Measurements from ENCODE around the gene SELENON. TPM values are rescaled to one million over a fixed set of nuclear protein-coding genes. Genes with fewer than 3 reads are reported as not detected.
A peak's percentile ranks its signal among the peaks of the same experiment; 100 is the strongest.

The SELENON gene
- total RNA-seq, 1 experiment from 2014 or later, result 41.3 TPM

DNA sequence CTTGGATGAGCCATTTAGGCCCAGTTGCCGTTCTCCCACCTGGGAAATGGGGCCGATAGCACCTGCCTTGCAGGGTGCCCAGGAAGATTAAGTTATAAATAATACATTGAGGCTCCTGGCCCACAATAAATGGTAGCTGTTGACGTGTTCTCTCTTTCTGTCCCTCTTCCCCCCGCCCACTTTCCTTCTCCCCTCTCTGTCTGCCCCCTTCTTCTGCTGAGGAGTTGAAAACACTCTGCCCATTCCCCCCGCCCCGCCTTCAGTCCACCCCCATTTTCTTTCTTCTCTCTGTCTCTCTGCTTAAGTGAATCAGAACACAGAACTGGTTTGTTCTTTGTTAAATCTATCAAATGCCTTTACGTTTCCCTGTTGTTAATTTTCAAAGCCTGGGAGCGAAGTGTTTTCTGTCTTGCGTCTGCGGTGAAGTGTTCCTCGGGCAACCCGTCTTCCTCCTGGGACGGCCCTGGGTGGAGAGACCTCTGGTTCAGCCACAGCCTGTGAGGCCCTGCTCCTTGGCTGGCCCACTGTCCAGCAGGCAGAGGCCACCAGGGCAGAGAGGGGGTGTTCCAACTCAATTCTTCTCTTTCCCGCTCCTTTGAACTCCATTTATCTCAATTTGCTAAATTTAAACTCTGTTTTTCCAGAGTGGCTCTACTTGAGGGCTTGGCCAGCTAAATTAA is 29.3 kb upstream of the SELENON start:
- no peak for DNase-seq (ENCODE audit: low read depth)

DNA sequence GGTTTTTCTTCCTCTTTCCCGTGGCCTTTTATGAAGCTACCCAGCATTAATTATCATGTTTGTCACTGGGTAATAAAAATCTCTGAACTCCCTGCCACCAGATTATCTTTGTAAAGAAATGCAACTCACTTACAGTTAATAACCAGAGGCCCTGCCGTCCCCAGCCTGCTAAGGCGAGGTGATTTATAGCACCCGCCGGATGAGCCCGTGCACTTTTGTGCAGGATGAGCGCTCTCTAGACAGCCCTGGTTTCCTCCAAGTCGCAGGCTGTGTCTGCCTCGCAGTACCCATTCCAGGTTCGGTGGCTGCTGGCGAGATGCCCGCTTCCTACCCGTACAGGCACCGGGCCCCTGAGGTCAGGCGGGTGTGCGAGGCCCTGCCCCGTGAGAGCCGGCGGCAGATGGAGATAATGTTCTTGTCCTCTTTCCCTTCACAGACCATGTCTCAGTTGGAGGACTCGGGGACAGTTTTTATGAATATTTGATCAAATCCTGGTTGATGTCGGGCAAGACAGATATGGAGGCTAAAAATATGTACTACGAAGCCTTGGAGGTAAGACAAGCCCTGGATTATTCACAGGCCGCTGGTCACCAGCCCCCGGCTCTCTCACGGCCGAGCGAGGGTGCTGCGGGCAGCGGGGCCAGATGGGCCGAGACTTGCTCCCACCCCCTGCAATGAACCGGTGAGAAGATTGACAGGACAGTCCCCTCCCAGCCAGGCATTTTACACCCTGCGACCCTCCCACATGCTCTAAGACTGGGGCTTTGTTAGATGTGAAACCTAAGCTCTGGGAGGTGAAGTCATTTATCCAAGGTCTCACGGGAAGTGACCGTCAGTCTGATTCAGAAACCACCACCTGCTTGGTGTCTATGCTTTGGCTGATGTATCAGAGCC is 28.5 kb upstream of the SELENON start:
- no peak for DNase-seq (ENCODE audit: low read depth)

GRCh38 chr1:25772164-25772563 is 27.8 kb upstream of the SELENON start:
- no peak for DNase-seq (ENCODE audit: low read depth)

GRCh38 chr1:25772692-25773245 is 27.2 kb upstream of the SELENON start:
- no peak for DNase-seq (ENCODE audit: low read depth)

- peak; percentile 84 for DNase-seq (ENCODE audit: low read depth)
Measured at GRCh38 chr1:25773441-25774125, 26.4 kb upstream of the SELENON start.

- DNase-seq (ENCODE audit: low read depth), result no peak
Measured at GRCh38 chr1:25774206-25774803, 25.7 kb upstream of the SELENON start.

- DNase-seq (ENCODE audit: low read depth), result no peak
Measured at GRCh38 chr1:25774921-25775771, 24.8 kb upstream of the SELENON start.

DNA sequence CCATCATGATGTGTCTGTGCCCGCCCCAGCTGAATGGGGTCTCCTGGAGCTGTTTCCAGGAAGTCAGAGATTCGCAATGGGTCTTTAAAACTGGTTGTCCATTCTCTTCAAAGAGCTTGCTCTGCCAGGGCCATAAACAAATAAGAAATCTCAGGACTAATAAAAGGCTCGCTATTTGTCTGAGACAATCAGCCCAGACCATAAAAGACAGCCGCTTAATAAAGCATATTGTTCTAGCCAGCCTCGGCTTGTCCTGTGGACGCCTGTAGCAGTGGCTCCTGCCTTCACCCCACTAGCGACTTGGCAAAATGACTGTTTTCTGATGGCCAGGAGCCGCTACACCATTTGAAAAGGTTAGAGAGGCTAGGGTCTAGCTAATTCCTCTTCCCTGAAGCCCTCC is 20.6 kb upstream of the SELENON start:
- DNase-seq (ENCODE audit: low read depth), result no peak

DNA sequence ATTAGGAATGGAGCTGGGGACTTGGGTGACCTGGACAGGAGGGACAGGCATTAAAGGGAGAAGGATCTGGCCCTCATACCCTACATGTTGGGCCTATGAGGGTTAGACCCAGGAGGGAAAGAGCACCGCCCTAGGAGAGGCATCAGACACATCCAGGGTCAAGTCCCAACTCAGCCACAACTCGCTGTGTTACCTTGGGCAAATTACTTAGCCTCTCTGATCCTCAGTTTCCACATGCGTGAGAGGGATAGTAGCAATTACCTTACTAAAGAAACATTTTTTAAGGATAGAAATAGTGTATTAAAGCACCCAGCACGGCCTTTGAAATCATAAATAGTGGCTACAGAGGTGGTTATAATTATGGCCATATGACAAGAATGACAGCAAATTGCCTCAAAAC is 20.1 kb upstream of the SELENON start:
- no peak for DNase-seq (ENCODE audit: low read depth)

DNA sequence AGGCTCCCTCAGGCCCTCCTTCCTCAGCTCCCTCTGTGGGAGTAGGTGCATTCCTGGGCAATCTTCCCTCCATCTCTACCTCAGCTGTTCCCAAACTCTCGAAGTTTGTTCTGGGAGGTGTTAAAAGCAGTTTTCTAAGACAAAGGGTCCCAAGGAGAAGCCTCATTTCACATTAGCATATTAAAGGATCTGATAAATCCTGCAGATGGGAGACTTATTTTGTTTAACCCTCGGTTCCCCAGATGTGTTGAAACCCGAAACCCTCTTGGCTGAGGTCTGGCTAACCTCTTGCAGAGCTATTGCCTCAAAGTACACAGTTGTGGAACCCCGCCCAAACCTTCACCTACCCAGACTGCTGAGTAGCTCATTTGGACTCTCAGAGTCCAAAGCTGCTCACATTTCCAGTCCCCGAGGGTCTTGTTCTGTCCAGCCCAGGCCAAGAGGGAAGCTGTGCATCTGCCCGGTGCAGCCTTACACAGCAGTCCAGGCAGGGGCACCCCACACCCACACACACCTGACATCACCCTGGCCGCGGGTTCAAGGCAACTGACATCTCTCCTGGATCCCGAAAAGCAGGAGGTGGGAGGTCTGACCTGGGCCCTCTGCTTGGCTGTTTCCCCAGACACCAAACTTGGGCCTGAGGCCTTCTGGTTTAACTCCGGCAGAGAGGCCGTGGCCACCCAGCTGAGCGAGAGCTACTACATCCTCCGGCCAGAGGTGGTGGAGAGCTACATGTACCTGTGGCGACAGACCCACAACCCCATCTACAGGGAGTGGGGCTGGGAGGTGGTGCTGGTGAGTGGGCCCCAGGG is 19.5 kb upstream of the SELENON start:
- peak; percentile 15 for DNase-seq (ENCODE audit: low read depth)

- DNase-seq (ENCODE audit: low read depth), result no peak
Measured at GRCh38 chr1:25781130-25781433, 18.9 kb upstream of the SELENON start.

- no peak for DNase-seq (ENCODE audit: low read depth)
Measured at GRCh38 chr1:25782608-25783201, 17.3 kb upstream of the SELENON start.

DNA sequence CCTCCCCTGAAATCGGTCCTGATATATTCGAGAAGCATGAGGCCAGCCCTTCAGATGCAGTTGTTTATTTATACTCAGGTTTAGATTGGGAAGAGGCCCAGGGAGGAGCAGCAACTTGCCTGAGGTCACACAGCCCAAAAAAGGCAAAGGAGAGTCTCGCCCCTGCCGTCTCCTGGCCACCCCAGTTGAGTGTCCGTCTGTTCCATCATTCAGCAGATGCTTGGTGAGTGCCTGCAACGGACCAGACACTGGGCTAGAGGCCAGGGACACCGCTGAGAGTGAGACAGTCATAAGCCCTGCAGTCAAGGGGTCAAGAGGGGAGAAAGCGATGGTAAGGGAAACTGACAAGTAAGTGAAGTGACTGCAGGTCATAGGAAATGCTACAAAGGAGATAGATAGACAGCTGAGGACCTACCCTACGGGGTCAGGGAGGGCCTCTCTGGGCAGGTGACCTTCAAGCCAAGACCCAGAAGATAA is 15.4 kb upstream of the SELENON start:
- DNase-seq (ENCODE audit: low read depth), result peak; percentile 93

- DNase-seq (ENCODE audit: low read depth), result no peak
Measured at GRCh38 chr1:25785333-25786067, 14.5 kb upstream of the SELENON start.

GRCh38 chr1:25786887-25787759 is 12.9 kb upstream of the SELENON start:
- DNase-seq (ENCODE audit: low read depth), result peak; percentile 88

DNA sequence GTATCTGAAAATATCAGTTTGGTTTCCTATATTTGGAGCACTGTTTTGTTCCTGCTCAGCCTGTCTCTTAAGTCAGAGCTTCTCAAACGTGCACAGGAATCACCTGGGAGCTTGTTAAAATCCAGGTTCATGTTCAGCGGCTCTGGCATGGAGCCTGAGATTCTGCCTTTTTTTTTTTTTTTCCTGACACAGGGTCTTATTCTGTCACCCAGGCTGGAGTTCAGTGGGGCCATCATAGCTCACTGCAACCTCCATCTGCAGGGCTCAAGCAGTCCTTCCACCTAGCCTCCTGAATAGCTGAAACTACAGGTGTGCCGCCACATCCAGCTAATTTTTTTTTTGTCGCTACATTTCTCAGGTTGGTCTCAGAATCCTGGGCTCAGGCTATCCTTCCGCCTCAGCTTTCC is 12.2 kb upstream of the SELENON start:
- DNase-seq (ENCODE audit: low read depth), result no peak

GRCh38 chr1:25790472-25790871 is 9.5 kb upstream of the SELENON start:
- no peak for DNase-seq (ENCODE audit: low read depth)

DNA sequence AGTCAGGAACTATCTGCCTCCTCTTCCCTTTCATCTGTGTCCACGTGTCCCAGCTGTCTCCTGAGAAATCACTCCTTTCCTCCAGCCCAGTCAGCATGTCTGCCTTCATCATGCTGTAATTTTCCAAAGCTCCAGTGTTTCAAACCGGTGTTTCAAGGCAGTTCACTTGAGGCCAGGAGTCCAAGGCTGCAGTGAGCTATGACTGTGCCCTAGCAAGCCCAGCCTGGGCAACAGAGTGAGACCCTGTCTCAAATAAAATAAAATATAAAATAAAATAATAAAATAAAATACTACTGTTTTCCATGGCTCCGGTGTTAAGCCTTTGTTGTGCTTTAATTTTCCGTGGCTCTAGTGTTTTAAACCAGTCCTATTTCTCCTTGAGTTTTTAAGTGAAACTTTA is 7.9 kb upstream of the SELENON start:
- DNase-seq (ENCODE audit: low read depth), result no peak
